HG03280 (cell line): ENCODE results near the gene TAF10.

ENCODE experiments used
- ATAC-seq: cut with Tn5 transposase; IDR thresholded peaks from one replicate; pipeline ENCODE4 v1.9.1; 2021; ENCODE audit warnings: mild to moderate bottlenecking, moderate library complexity; ENCODE audit not compliant: unreplicated experiment

TAF10 gene

GRCh38 chr11:6609502-6610015 is 2.5 kb downstream of the TAF10 start:
- no peak for ATAC-seq

GRCh38 chr11:6608726-6609501 is 3.1 kb downstream of the TAF10 start:
- no peak for ATAC-seq

DNA sequence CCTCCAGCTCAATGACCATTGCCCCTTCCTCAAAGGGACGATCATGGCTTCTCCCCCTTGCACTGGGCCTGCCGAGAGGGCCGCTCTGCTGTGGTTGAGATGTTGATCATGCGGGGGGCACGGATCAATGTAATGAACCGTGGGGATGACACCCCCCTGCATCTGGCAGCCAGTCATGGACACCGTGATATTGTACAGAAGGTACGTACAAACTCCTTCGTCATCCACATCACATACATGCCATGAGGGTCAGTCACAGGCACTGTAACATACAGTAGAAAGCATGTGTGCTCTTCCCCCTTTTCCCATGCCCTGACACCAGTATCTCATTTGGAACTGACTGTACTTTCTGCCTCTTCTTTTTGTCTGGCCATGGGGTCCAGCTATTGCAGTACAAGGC is 4.0 kb downstream of the TAF10 start:
- no peak for ATAC-seq

DNA sequence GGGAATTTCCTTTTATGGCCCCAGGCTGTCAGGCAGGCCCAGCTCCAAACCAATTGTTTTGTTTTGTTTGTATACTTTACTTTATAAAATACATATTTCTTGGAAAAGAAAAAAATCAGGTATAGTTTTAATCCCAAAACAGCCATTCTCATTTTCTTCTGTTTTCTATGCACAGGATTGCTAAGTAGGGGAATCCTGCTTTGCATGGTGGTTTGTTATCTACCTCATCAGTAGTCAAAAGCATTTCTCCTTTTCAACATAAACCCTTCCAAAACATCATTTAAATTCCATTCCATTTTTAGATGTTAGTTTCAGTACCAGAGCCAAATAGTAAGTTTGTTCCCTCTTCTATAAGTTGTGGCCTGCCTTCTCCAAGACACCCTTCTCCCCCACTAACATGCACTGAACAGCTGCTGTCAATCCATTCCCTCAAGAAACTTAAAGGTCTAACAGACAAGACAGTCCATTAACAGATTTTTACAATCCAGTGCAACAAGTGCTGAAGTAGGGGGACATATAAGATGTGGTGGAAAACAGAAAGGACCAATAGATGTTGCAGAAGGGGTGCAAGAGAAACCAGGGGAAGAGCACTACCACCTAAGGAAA is 4.7 kb downstream of the TAF10 start:
- no peak for ATAC-seq

GRCh38 chr11:6606471-6607189 is 5.4 kb downstream of the TAF10 start:
- ATAC-seq = no peak

DNA sequence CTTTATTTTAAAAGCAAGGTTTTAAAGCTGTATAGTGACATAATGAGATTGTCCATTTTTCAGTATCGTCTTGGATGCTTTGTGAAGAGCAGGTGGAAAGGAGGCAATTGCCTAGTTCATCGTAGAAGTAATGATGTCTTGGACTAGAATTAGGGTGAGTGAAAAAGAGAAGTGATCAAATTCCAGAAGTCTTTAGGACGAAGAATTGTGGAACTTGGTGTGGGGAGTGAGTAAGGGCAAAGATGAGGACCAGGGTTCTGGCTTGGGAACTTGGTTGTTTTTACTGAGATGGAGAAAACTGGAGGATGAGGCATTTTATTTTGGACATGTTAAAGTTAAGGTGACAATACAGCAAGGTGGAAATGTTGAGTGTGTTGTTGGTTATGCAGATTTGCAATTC is 7.2 kb downstream of the TAF10 start:
- ATAC-seq = no peak

DNA sequence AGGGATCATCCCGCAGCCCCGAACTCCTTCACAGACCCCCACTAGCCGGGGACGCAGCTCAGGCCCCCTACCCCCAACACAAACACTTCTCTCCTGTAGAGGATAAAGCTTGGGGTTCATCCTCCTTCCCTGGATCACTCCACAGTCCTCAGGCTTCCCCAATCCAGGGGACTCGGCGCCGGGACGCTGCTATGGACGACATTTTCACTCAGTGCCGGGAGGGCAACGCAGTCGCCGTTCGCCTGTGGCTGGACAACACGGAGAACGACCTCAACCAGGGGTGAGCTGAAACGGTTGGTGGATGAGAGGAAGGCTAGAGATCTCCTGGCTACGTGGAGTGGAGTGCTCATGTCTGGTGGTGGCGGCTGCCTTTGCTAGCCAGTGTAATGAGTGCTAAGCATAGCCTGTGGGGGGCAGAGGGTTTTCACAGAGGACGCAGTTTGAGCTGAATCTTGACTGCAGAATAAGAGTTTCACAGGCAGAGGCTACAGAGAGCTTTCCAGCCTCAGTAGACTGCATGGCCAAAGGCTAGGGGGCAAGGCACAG is 7.9 kb downstream of the TAF10 start:
- peak; percentile 36 for ATAC-seq

DNA sequence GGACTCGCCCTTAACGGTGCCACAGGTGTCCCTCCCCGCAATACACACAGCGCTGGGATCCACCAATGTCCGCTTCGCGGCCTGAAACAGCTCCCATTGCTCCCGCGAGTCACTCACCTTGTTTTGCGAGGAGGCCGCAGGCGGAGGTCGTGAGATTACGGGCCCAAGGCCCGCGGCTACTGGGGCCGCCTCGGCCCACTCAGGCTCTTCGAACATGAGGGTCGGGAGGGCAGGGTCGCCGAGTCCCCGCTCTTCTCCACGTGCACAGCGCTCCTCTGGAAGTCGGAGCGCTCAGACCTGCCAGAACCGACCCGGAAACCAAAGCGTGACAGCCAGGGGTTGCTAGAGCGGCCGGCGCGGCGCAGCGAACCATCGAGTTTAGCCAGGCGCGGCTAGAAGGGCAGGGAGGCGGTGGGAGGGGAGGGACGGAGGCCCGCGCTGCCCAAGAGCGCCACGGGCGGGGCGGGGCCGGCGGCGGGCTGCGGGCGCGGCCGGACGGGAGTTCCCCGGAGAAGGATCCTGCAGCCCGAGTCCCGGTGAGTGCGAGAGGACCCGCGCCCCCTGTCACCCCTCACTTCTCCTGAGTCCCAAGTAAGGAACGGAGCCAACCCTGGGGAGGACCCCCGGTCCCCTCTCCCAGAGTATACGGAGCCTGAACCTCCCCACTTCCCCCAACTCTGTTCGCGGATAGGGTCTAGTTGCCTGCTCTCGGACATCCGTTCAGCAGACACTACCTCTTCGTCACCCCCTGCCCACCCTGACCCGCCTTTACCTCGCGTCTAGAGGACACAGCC is 8.5 kb downstream of the TAF10 start, which contains the start of the genes ILK and RRP8:
ILK (plus strand) TSS at position 488 of the 794 bp plus-strand sequence. CDS start 498 bp downstream, outside the sequence.
RRP8 (minus strand) TSS at position 330 of the 794 bp plus-strand sequence; CDS start at position 216, 114 bp downstream.
- ATAC-seq = peak; percentile 84

DNA sequence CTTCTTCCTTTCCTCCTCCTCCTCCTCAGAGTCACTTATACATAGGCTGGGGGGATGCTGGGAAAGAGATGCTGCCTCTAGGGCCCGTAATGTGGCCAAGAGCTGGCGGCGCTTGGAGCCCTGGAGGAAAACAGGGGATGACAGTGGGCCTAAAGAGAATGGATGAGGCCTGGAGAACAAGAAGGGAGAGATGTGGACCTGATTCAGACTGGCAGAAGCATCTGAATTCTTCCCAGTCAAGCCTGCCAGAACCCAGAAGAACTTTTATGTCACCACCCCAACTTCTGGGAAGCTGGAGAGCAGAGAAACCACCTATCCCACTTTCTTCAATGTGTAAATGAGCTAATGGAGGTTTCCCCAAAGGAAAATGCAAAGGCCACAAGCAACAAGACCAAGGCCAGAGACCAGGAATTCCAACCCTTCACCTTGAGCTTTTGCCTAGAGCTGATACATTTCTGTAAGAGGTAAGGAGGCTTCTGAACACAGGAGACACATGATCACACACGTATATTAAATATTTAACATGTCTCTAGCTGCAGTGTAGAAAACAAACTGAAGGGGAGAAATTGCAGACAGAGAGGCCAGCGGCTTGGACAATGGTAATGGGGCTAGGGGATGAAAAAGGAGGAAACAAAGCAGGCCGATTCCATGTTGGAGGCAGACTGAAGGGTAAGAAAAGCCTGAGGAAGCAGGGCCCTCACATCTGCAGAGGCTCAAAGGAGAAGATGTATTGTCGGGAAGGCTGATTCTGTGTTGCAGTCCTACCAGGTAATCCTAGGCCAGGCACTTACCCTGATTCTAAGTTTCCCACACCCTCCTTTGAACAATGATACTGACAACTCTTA is 9.7 kb downstream of the TAF10 start:
- no peak for ATAC-seq

DNA sequence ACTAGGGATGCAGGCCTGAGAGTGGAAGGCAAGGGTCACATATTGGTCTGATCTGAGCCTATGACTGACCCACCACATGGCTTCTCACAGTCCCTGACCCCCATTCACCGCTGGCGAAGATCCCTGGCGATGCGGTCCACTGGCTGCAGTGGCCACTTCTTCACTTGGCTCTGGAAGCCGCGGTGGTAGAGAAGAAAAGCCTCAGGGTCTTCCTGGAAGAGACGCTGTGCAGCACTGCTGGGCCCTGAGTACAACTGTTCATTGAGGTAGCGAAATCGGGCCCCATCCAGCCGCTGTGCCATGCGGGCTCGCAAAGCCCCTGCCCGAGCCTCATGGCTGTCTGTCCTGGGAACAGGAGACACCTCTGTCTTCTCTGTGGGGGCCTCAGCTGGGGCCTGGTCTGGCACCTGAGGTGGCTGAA is 11.0 kb downstream of the TAF10 start:
- ATAC-seq = no peak

DNA sequence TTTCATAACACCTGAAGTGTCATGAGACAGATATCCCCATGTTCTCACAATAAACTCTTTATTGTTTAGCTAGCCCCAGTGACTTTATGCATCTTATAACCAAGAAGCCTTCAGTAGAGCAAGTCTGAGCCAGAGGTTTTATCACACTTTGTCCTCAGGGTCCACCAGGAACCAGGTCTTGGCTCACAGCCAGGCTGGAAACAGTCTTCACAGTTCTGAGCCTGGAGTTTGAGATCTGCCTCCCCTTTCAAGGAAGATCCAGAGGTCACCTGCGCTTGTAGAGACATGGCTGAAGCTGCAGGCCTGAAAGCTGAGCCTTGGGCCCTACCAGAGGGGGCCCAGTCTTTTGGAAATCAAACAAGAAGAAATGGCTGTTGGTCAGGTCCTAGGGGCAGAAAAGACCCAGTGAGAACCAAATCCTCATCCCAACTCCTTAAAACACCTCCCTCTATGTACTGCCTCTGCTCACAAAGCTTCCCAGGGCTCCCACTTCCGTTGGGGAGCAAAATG is 12.1 kb downstream of the TAF10 start:
- no peak for ATAC-seq

DNA sequence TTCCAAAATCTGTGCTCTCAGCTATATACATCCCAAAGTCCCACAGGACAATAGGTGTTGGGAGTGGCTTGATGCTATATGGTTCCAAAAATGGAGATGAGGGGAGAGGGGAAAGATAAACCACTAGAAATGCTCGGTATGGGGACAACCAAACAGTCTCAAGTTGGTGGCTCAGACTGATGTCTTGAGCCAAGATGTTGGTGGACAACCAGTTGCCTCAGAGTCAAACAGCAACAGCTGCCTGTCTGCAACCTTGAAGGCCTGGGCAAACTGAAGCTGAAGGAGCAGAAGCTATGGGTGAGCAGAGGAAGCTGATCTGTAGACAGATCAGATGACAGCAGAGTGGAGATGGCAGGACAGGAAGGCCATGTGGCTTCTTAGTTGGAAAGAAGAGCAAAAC is 12.6 kb downstream of the TAF10 start:
- ATAC-seq = no peak

GRCh38 chr11:6598555-6598954 is 13.5 kb downstream of the TAF10 start:
- no peak for ATAC-seq

DNA sequence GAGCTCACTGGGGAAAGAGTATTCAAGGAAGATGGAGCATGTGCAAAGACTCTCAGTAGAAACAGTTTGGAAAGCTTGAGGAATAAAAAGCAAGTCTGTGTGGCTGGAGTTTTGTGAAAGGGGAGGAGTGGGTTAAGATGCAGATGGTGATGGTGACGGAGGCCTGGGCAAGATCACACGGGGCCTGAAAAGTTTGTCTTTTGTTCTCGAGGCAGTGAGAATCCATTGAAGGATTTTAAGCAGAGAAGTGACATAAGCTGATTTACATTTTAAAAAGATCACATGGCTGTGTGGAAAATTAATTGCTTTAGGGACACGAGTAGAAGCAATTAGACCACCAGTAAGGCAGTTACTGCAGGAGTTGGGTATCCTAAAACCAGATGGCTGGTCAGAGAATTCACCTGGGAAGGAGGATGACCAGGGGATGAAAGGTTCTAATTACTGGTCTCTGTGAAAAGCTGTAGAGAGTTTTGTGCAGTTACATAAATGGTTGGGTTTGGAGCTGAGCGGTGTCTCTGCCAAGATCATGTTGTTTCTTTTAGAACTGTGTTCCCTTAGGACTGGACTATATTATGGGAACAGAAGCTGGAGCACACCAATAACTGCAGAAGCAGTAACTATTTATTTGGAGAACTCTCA is 15.7 kb downstream of the TAF10 start:
- ATAC-seq = no peak

- ATAC-seq = no peak
These were observed 17.8 kb downstream of the TAF10 start for GRCh38 chr11:6594142-6594768.

- no peak for ATAC-seq
These were observed 24.0 kb downstream of the TAF10 start for GRCh38 chr11:6588018-6588417.

DNA sequence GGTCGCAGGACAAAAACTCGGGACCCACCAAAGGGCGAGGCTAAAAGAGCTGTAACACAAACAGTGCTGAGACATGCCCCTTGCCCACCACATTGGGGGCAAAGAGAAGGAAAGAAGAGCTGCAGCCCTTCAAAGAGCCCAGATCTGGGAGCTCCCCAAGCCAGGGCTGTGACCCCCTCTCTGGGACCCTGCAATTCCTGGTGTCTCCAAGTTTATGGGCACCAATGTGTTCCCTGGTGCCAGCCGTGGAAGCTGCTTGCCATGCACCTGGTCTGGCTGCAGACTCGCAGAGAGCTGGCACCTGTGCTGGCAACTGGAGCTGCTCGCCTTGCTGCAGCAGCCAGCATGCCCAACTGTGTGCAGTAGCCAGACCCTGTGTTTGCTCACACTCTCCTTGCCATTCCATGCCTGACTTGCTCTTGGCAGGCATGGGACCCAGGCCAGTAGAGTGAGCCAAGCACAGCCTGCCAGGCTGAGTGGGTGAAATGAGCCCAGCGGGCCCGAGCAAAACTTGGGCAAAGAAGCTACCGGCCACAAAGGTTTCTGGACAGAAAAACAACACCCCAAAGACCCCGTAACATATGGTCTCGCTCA is 24.6 kb downstream of the TAF10 start:
- no peak for ATAC-seq
